SK-N-SH treated with all-trans-retinoic acid at 6 μM for 48 hours (cell line): Measurements from ENCODE around the gene SEMA5A.

ENCODE experiments used
- ATAC-seq: fragments of 200-7000 bp; cut with Tn5 transposase; 3 replicates; pipeline ENCODE4 v1.9.1; 2020; ENCODE audit warnings: mild to moderate bottlenecking, moderate library complexity
- ARNTL ChIP-seq: fragments of 450-650 bp; formaldehyde crosslinking; IDR thresholded peaks from 2 replicates; pipeline ENCODE4 v1.5.0; 2020; ENCODE audit warnings: low read depth, mild to moderate bottlenecking, moderate library complexity, borderline replicate concordance
- BACH2 ChIP-seq: fragments of 250-450 bp; sonication (Bioruptor Pico); IDR thresholded peaks from 2 replicates; pipeline ENCODE4 v1.9.0; 2021; ENCODE audit warnings: mild to moderate bottlenecking, borderline replicate concordance
- CSDC2 ChIP-seq: fragments of 250-450 bp; sonication (Bioruptor Pico); IDR thresholded peaks from 2 replicates; pipeline ENCODE4 v1.5.0; 2020; ENCODE audit warnings: mild to moderate bottlenecking, moderate library complexity
- ESRRG ChIP-seq: fragments of 250-450 bp; sonication (Bioruptor Pico); IDR thresholded peaks from 2 replicates; pipeline ENCODE4 v1.6.1; 2021; ENCODE audit warnings: mild to moderate bottlenecking
- GLIS3 ChIP-seq: fragments of 250-450 bp; sonication (Bioruptor Pico); IDR thresholded peaks from 2 replicates; pipeline ENCODE4 v1.5.0; 2020; ENCODE audit warnings: mild to moderate bottlenecking, moderate library complexity
- ISL1 ChIP-seq: fragments of 250-450 bp; sonication (Bioruptor Pico); IDR thresholded peaks from 2 replicates; pipeline ENCODE4 v2.1.2; 2022; ENCODE audit warnings: mild to moderate bottlenecking, moderate library complexity
- OSR1 ChIP-seq: fragments of 250-450 bp; sonication (Bioruptor Pico); IDR thresholded peaks from 2 replicates; pipeline ENCODE4 v1.8.0; 2022; ENCODE audit warnings: moderate library complexity, mild to moderate bottlenecking, inconsistent platforms
- PPARA ChIP-seq: fragments of 250-450 bp; sonication (Bioruptor Pico); IDR thresholded peaks from 2 replicates; pipeline ENCODE4 v1.5.0; 2020; ENCODE audit warnings: mild to moderate bottlenecking, borderline replicate concordance
- RARB ChIP-seq: fragments of 250-450 bp; sonication (Bioruptor Pico); IDR thresholded peaks from 2 replicates; pipeline ENCODE4 v1.8.0; 2021; ENCODE audit warnings: mild to moderate bottlenecking, moderate library complexity
- SNAI2 ChIP-seq: fragments of 250-450 bp; sonication (Bioruptor Pico); IDR thresholded peaks from 2 replicates; pipeline ENCODE4 v1.5.0; 2020; ENCODE audit warnings: mild to moderate bottlenecking, moderate library complexity
- TCF4 ChIP-seq: fragments of 250-450 bp; sonication (Bioruptor Pico); IDR thresholded peaks from 2 replicates; pipeline ENCODE4 v1.8.0; 2021; ENCODE audit warnings: mild to moderate bottlenecking, moderate library complexity, borderline replicate concordance
- TOX ChIP-seq: fragments of 250-450 bp; sonication (Bioruptor Pico); IDR thresholded peaks from 2 replicates; pipeline ENCODE4 v1.8.0; 2021; ENCODE audit warnings: mild to moderate bottlenecking, moderate library complexity, borderline replicate concordance
- ZC3H10 ChIP-seq: fragments of 250-450 bp; sonication (Bioruptor Pico); IDR thresholded peaks from 2 replicates; pipeline ENCODE4 v1.5.1; 2021; ENCODE audit warnings: mild to moderate bottlenecking, moderate library complexity
- ZFP3 ChIP-seq: fragments of 250-450 bp; sonication (Bioruptor Pico); IDR thresholded peaks from 2 replicates; pipeline ENCODE4 v1.5.0; 2020; ENCODE audit warnings: mild to moderate bottlenecking, moderate library complexity
- ZFP30 ChIP-seq: fragments of 450-650 bp; formaldehyde crosslinking; IDR thresholded peaks from 2 replicates; pipeline ENCODE4 v1.5.0; 2022; ENCODE audit warnings: mild to moderate bottlenecking, moderate library complexity
- ZNF565 ChIP-seq: fragments of 450-650 bp; formaldehyde crosslinking; conservative IDR thresholded peaks from 2 replicates; pipeline ENCODE4 v1.5.0; 2020; ENCODE audit warnings: low read depth, mild to moderate bottlenecking, moderate library complexity
- ZNF70 ChIP-seq: fragments of 450-650 bp; formaldehyde crosslinking; IDR thresholded peaks from 2 replicates; pipeline ENCODE4 v1.5.0; 2020; ENCODE audit warnings: mild to moderate bottlenecking, moderate library complexity
- ZNF8 ChIP-seq: fragments of 450-650 bp; formaldehyde crosslinking; IDR thresholded peaks from 2 replicates; pipeline ENCODE4 v1.5.0; 2020; ENCODE audit warnings: mild to moderate bottlenecking, moderate library complexity
- TF ChIP-seq, protein P1 (sequence below): fragments of 250-450 bp; sonication (Bioruptor Pico); IDR thresholded peaks from 2 replicates; pipeline ENCODE4 v1.5.1; 2020; ENCODE audit warnings: low read depth, mild to moderate bottlenecking, moderate library complexity
- TF ChIP-seq, protein P2 (sequence below): fragments of 250-450 bp; sonication (Bioruptor Pico); IDR thresholded peaks from 2 replicates; pipeline ENCODE4 v1.8.0; 2021; ENCODE audit warnings: low read depth, mild to moderate bottlenecking, moderate library complexity, borderline replicate concordance
- TF ChIP-seq, protein P3 (sequence below): fragments of 250-450 bp; sonication (Bioruptor Pico); IDR thresholded peaks from 2 replicates; pipeline ENCODE4 v1.5.0; 2020; ENCODE audit warnings: mild to moderate bottlenecking, moderate library complexity
- TF ChIP-seq, protein P4 (sequence below): fragments of 250-450 bp; sonication (Bioruptor Pico); IDR thresholded peaks from 2 replicates; pipeline ENCODE4 v1.8.0; 2020; ENCODE audit warnings: mild to moderate bottlenecking, moderate library complexity, borderline replicate concordance

Gene SEMA5A

DNA sequence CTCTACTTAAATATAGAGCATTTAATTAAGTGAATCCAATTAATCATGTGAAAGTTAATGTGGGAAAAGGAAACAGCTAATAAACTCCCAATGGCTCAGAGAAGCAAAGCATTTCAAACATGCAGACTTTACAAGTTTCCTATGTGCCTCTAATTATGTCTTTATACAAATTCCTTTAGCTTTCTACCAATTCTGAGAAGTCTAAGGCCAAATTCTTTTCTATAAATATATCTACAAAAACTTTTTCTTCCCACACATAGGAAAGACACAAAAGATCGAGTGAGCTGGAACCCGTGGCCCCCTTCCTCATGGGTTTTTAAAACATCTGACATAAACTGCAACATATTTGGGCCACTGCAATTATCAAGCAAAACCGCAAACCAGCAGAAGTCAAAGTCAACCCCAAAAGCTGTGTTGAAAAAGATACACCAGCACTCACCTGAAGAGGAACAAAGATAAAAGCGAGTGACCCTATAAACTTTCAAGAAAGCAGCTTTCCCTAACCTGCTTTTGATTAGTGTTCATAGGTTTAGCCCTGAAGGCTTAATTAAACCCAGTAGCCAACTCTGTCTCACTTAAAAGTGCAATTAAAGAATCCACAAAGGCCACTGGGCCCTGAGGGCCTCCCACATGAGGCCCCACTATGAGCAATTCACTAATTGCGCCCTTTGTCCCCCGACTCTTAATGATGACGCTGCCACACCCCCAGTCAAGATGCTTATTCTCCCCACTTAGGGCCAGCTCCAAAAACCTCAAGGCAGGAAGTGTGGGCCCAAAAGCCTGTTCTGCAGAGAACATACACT is 12.1 kb downstream of the SEMA5A start:
- TF ChIP-seq ZNF8 = no peak
- TF ChIP-seq ISL1 (CRISPR knock-in tag) = no peak
- TF ChIP-seq ZFP30 (CRISPR knock-in tag) = no peak
- TF ChIP-seq SNAI2 = no peak
- TF ChIP-seq OSR1 (CRISPR knock-in tag) = no peak
- TF ChIP-seq ZNF565 (CRISPR knock-in tag) = no peak
- TF ChIP-seq, protein P1, sequence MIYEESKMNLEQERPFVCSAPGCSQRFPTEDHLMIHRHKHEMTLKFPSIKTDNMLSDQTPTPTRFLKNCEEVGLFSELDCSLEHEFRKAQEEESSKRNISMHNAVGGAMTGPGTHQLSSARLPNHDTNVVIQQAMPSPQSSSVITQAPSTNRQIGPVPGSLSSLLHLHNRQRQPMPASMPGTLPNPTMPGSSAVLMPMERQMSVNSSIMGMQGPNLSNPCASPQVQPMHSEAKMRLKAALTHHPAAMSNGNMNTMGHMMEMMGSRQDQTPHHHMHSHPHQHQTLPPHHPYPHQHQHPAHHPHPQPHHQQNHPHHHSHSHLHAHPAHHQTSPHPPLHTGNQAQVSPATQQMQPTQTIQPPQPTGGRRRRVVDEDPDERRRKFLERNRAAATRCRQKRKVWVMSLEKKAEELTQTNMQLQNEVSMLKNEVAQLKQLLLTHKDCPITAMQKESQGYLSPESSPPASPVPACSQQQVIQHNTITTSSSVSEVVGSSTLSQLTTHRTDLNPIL (CRISPR knock-in tag) = no peak
- no peak for TF ChIP-seq ZFP3 (CRISPR knock-in tag)
- TF ChIP-seq, protein P2, sequence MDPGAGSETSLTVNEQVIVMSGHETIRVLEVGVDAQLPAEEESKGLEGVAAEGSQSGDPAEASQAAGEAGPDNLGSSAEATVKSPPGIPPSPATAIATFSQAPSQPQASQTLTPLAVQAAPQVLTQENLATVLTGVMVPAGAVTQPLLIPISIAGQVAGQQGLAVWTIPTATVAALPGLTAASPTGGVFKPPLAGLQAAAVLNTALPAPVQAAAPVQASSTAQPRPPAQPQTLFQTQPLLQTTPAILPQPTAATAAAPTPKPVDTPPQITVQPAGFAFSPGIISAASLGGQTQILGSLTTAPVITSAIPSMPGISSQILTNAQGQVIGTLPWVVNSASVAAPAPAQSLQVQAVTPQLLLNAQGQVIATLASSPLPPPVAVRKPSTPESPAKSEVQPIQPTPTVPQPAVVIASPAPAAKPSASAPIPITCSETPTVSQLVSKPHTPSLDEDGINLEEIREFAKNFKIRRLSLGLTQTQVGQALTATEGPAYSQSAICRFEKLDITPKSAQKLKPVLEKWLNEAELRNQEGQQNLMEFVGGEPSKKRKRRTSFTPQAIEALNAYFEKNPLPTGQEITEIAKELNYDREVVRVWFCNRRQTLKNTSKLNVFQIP (CRISPR knock-in tag) = no peak
- TF ChIP-seq, protein P3, sequence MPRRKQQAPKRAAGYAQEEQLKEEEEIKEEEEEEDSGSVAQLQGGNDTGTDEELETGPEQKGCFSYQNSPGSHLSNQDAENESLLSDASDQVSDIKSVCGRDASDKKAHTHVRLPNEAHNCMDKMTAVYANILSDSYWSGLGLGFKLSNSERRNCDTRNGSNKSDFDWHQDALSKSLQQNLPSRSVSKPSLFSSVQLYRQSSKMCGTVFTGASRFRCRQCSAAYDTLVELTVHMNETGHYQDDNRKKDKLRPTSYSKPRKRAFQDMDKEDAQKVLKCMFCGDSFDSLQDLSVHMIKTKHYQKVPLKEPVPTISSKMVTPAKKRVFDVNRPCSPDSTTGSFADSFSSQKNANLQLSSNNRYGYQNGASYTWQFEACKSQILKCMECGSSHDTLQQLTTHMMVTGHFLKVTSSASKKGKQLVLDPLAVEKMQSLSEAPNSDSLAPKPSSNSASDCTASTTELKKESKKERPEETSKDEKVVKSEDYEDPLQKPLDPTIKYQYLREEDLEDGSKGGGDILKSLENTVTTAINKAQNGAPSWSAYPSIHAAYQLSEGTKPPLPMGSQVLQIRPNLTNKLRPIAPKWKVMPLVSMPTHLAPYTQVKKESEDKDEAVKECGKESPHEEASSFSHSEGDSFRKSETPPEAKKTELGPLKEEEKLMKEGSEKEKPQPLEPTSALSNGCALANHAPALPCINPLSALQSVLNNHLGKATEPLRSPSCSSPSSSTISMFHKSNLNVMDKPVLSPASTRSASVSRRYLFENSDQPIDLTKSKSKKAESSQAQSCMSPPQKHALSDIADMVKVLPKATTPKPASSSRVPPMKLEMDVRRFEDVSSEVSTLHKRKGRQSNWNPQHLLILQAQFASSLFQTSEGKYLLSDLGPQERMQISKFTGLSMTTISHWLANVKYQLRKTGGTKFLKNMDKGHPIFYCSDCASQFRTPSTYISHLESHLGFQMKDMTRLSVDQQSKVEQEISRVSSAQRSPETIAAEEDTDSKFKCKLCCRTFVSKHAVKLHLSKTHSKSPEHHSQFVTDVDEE (CRISPR knock-in tag) = no peak
- no peak for TF ChIP-seq GLIS3 (CRISPR knock-in tag)
- TF ChIP-seq ZNF70 (CRISPR knock-in tag) = no peak
- no peak for TF ChIP-seq PPARA (CRISPR knock-in tag)
- no peak for TF ChIP-seq TCF4 (CRISPR knock-in tag)
- TF ChIP-seq CSDC2 (CRISPR knock-in tag) = no peak
- no peak for TF ChIP-seq RARB (CRISPR knock-in tag)
- no peak for TF ChIP-seq ESRRG (CRISPR knock-in tag)
- no peak for ATAC-seq

DNA sequence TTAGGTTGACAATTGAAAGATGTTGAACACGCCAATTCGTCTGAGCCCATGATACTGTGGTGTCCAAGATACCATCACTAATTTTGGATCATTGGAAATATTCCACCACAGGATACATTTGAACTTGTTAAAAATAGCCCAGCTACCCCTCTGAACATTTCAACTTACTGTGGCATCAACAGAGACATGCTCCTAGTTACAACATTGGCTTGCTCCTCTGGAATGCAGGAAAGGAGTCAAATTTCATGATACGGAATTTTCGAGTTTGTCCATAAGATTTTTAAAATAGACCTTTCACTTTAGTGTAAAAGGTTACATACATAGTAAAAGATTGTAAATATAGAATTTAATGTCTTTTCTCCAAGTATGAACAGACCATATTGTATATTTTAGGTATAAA is 12.8 kb downstream of the SEMA5A start:
- peak; percentile 65 for ATAC-seq
- TF ChIP-seq ISL1 (CRISPR knock-in tag) (no peak), CSDC2 (CRISPR knock-in tag) (no peak), PPARA (CRISPR knock-in tag) (no peak), ZFP30 (CRISPR knock-in tag) (no peak), ARNTL (no peak), ZC3H10 (CRISPR knock-in tag) (no peak), TOX (CRISPR knock-in tag) (no peak)
- TF ChIP-seq, protein P2 (CRISPR knock-in tag) = no peak

DNA sequence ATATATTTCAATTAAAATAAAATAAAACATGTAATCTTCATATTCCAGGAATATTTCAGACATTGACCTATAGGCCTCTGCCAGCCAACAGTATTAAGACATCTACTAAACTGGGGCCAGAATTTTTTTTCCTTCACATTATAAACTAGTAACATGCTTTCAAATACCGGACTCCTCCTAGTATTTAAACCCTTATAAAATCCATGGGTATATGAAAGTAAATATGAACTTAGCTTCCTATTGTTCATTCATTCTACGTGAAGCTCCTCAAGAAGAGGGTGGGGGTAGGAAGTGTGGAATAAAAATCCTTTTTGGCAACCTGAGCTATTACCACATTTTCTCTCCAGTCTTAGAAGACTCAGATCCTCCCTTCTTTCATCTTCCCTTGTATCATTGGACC is 16.4 kb downstream of the SEMA5A start:
- no peak for ATAC-seq
- no peak for TF ChIP-seq ESRRG (CRISPR knock-in tag)
- no peak for TF ChIP-seq ISL1 (CRISPR knock-in tag)
- no peak for TF ChIP-seq ZC3H10 (CRISPR knock-in tag)
- TF ChIP-seq, protein P3 (CRISPR knock-in tag) = no peak
- TF ChIP-seq SNAI2 = no peak
- no peak for TF ChIP-seq PPARA (CRISPR knock-in tag)
- TF ChIP-seq ZNF70 (CRISPR knock-in tag) = no peak
- no peak for TF ChIP-seq TCF4 (CRISPR knock-in tag)
- no peak for TF ChIP-seq CSDC2 (CRISPR knock-in tag)
- no peak for TF ChIP-seq ZFP3 (CRISPR knock-in tag)
- no peak for TF ChIP-seq TOX (CRISPR knock-in tag)
- no peak for TF ChIP-seq BACH2 (CRISPR knock-in tag)
- TF ChIP-seq, protein P4, sequence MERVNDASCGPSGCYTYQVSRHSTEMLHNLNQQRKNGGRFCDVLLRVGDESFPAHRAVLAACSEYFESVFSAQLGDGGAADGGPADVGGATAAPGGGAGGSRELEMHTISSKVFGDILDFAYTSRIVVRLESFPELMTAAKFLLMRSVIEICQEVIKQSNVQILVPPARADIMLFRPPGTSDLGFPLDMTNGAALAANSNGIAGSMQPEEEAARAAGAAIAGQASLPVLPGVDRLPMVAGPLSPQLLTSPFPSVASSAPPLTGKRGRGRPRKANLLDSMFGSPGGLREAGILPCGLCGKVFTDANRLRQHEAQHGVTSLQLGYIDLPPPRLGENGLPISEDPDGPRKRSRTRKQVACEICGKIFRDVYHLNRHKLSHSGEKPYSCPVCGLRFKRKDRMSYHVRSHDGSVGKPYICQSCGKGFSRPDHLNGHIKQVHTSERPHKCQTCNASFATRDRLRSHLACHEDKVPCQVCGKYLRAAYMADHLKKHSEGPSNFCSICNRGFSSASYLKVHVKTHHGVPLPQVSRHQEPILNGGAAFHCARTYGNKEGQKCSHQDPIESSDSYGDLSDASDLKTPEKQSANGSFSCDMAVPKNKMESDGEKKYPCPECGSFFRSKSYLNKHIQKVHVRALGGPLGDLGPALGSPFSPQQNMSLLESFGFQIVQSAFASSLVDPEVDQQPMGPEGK (CRISPR knock-in tag) = no peak
- TF ChIP-seq ZNF8 = no peak
- TF ChIP-seq RARB (CRISPR knock-in tag) = no peak
- TF ChIP-seq ARNTL = no peak
